Nephron progenitor cell (in vitro differentiated cells): ENCODE data around the gene SLC35F3.
"Not testable (repeated sequence)": the region's sequence is repeated elsewhere in the genome, so short reads cannot be mapped to it uniquely, and the experiment has no call there.

Experiments
- DNase-seq: peaks from one replicate; pipeline ENCODE4 v3.0.0; 2021
- H3K27ac Mint-ChIP-seq: 2 replicates; pipeline ENCODE4 v1.8.0; 2021; ENCODE audit warnings: mild to moderate bottlenecking, moderate library complexity, mixed read lengths
- H3K27me3 Mint-ChIP-seq: 2 replicates; pipeline ENCODE4 v1.8.0; 2021; ENCODE audit warnings: mild to moderate bottlenecking, low read depth, mixed read lengths; ENCODE audit not compliant: poor library complexity
- H3K36me3 Mint-ChIP-seq: 2 replicates; pipeline ENCODE4 v1.8.0; 2021; ENCODE audit warnings: low read depth, mixed read lengths
- H3K4me1 Mint-ChIP-seq: 2 replicates; pipeline ENCODE4 v1.8.0; 2021; ENCODE audit warnings: mixed read lengths
- H3K4me3 Mint-ChIP-seq: 2 replicates; pipeline ENCODE4 v1.8.0; 2021; ENCODE audit warnings: mild to moderate bottlenecking, moderate library complexity, mixed read lengths
- H3K9me3 Mint-ChIP-seq: 2 replicates; pipeline ENCODE4 v1.8.0; 2021; ENCODE audit warnings: mild to moderate bottlenecking, moderate library complexity, mixed read lengths
- CTCF ChIP-seq: fragments of 200-600 bp; sonication (generic); IDR thresholded peaks from 2 replicates; pipeline ENCODE4 v1.5.0; 2021; ENCODE audit warnings: antibody characterized with exemption

Gene SLC35F3

DNA sequence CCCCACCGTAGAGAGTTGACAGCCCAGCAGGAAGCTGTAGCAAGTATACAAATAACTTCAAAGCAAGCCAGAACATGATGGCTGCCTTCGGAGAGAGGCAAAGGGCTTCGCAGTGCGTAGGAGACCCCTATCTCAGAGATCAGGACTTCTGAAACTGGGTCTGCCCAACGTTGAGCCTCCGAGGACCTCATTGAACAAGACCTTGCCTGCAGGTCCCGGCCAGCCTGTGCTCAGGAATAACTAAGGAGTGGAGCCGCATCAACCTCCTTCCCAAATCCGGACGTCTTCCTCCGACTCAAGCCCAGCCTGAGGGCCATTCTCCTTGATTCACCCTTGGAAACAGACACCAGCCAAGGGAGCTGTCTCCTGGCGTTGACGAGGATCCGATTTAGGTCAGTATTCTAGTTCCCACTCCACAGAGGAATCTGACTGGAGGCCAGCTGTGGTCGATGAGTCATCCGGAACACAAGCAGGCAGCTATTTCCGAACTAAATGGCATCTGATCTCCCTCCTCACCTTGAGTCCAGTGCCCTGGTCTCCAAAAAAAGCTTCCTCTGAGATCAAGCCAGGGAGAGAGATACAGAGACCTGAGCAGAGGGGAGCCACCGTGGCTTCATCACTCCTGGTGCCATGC, 302.3 kb downstream of the SLC35F3 start:
- no peak overlapping the region for H3K4me3 Mint-ChIP-seq
- H3K4me1 Mint-ChIP-seq: peaks cover 5% of the 10 kb centered on the region
- DNase-seq: no peak
- H3K36me3 Mint-ChIP-seq: no peaks in the 10 kb centered on the region
- peaks cover 21% of the 10 kb centered on the region for H3K9me3 Mint-ChIP-seq
- H3K27me3 Mint-ChIP-seq: peaks cover 33% of the 10 kb centered on the region
- H3K27ac Mint-ChIP-seq: no peak overlapping the region
- no peak for TF ChIP-seq CTCF

DNA sequence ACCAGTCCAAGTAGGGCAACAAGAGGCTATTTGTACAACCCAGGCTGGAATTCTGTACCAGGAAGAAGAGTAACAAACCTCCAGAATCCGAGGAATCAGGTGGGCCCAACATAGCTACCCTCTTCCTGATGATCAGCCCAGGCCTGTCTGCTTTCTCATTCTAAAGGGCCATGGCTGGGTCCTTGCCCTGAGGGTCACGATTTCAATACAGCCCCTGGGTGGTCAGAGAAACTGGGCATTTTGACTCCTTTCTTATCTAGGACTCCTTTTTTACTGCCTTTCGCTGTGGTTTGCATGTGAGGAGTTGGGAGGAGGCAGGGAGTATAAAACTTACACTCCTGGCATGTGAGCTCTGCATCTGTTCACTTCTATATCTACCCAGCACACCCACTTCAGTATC, 303.9 kb downstream of the SLC35F3 start:
- Mint-ChIP-seq H3K36me3 (no peaks in the 10 kb centered on the region), H3K4me1 (peaks cover 5% of the 10 kb centered on the region), H3K27ac (no peak overlapping the region), H3K27me3 (peaks cover 37% of the 10 kb centered on the region), H3K4me3 (no peak overlapping the region), H3K9me3 (peaks cover 26% of the 10 kb centered on the region)
- no peak for DNase-seq
- no peak for TF ChIP-seq CTCF

- Mint-ChIP-seq H3K4me3 (no peak overlapping the region), H3K4me1 (peaks cover 7% of the 10 kb centered on the region), H3K27me3 (peaks cover 41% of the 10 kb centered on the region), H3K36me3 (no peaks in the 10 kb centered on the region), H3K27ac (no peak overlapping the region), H3K9me3 (peaks cover 26% of the 10 kb centered on the region)
- no peak for TF ChIP-seq CTCF
- DNase-seq: no peak
These were observed 304.3 kb downstream of the SLC35F3 start for GRCh38 chr1:234208791-234209190.

- not testable (repeated sequence) for H3K27ac Mint-ChIP-seq, H3K4me1 Mint-ChIP-seq, H3K4me3 Mint-ChIP-seq, DNase-seq, H3K36me3 Mint-ChIP-seq
- H3K9me3 Mint-ChIP-seq: peaks cover 26% of the 10 kb centered on the region
- peaks cover 50% of the 10 kb centered on the region for H3K27me3 Mint-ChIP-seq
These were observed 306.0 kb downstream of the SLC35F3 start for GRCh38 chr1:234210429-234210828.

DNA sequence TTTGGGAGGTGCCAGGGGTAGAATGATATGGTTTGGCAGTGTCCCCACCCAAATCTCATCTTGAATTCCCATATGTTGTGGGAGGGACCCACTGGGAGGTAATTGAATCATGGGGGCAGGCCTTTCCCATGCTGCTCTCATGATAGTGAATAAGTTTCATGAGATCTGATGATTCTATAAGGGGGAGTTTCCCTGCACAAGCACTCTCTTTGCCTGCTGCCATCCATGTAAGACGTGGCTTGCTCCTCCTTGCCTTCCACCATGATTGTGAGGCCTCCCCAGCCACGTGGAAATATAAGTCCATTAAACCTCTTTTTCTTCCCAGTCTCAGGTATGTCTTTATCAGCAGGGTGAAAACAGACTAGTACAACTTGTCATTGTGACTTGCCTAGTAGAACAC, 307.4 kb downstream of the SLC35F3 start:
- Mint-ChIP-seq H3K9me3 (peaks cover 26% of the 10 kb centered on the region), H3K27me3 (peaks cover 59% of the 10 kb centered on the region)
- H3K4me3 Mint-ChIP-seq, H3K4me1 Mint-ChIP-seq, DNase-seq, H3K36me3 Mint-ChIP-seq, H3K27ac Mint-ChIP-seq: not testable (repeated sequence)

DNA sequence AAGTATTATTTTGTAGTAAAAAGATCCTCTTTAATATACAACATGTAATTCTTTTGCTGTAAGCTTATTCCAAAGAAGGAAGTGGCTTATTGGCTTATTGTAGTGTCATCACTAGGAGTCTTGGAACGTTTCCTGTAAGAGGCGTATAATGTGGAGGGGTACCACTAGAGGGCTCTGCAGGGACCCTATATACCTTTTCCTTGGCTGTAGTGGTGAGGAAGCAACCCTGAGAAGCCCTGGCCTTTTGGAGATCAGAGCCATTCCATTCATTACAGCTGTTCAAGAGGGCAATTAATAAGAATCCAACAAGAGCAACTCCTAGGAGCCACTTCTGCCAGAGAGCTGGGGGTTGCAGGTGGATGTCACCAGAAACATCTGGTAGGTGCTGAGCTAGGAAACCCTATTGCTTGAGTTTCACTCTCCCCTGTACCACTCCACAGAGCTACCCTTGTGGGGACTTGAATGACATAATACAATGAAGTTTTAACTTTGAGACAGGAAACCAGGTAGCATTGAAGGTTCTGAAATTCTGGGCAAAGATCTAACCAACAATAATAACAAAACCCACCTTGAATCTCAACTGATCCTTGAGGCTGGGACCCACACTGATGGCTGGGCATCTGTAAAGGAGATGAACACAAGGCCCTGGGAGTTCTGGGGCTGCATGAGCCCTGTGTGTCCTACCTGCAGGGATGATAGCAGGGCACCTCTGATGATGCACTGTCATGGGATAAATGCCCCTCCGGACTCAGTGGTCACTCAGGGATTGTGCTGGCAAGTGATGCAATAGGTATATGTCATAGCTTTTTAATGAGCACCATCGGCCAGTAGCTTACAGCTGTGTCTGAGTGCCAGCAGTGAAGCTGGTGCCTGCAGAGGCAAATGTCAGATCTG, 308.5 kb downstream of the SLC35F3 start:
- no peaks in the 10 kb centered on the region for H3K36me3 Mint-ChIP-seq
- H3K4me1 Mint-ChIP-seq: peaks cover 4% of the 10 kb centered on the region
- peaks cover 62% of the 10 kb centered on the region for H3K27me3 Mint-ChIP-seq
- peaks cover 26% of the 10 kb centered on the region for H3K9me3 Mint-ChIP-seq
- DNase-seq: no peak
- H3K4me3 Mint-ChIP-seq: peak overlapping the region; percentile 86
- H3K27ac Mint-ChIP-seq: no peak overlapping the region
- TF ChIP-seq CTCF: peak; percentile 66
